GM12878 (cell line): ENCODE results near the gene ZNF385C. TPM values are rescaled to one million over a fixed set of nuclear protein-coding genes. Genes with fewer than 3 reads are reported as not detected.
A peak's percentile ranks its signal among the peaks of the same experiment; 100 is the strongest.

Experiments
- ATAC-seq: fragments of 200-7000 bp; cut with Tn5 transposase; 3 replicates; pipeline ENCODE4 v1.9.1; 2020; ENCODE audit warnings: mild to moderate bottlenecking, moderate library complexity
- BruUV-seq: library from RNA; stranded (reverse); fragments of 400-500 nt; replicated peaks from 2 replicates; lab custom pipeline; 2021; lab: Mats Ljungman, UMichigan
- CTCF ChIA-PET: fragments of 300-600 bp; sonication (Branson Sonifier 250); formaldehyde crosslinking; extraction: SDS; loops from one replicate; lab custom pipeline; 2021; ENCODE audit warnings: inconsistent platforms; lab: Yijun Ruan, JAX
- POLR2A ChIA-PET: fragments of 350-600 bp; formaldehyde crosslinking; extraction: SDS; loops from one replicate; lab custom pipeline; 2021; ENCODE audit warnings: inconsistent platforms; lab: Charles Lee
- RAD21 ChIA-PET: fragments of 300-600 bp; sonication (Branson Sonifier 250); formaldehyde crosslinking; loops from one replicate; lab custom pipeline; 2023; ENCODE audit warnings: antibody characterized with exemption; ENCODE audit not compliant: unreplicated experiment; lab: Charles Lee
- SMC1A ChIA-PET: fragments of 300-600 bp; sonication (Branson Sonifier 250); formaldehyde crosslinking; loops from one replicate; lab custom pipeline; 2023; ENCODE audit not compliant: unreplicated experiment, uncharacterized antibody; lab: Charles Lee
- DNase-seq: peaks from one replicate; pipeline ENCODE4 v3.0.0-alpha.2; 2011; ENCODE audit warnings: low read depth, low spot score
- FAIRE-seq: peaks from 3 replicates; lab custom pipeline; 2011; peaks lifted over from hg19 to GRCh38; lab: Jason Lieb, UNC
- H2AFZ ChIP-seq: 2 replicates; pipeline ENCODE4 v1.6.0; 2011; ENCODE audit warnings: low read depth, low read length, control low read depth; ENCODE audit not compliant: control insufficient read depth
- H3K27ac ChIP-seq: 2 replicates; pipeline ENCODE4 v1.5.1; 2011; ENCODE audit warnings: control low read depth; ENCODE audit not compliant: control insufficient read depth, insufficient read depth
- H3K27me3 ChIP-seq, 2 experiments: replicated peaks in 1 of 2; 2 replicates each; pipeline versions ENCODE4 v1.6.0 to v1.6.1; 2011; ENCODE audit warnings: low read length in 1 of 2; ENCODE audit not compliant: control insufficient read depth in 2 of 2, insufficient read depth in 2 of 2
- H3K36me3 ChIP-seq, 2 experiments: 2 replicates each; pipeline ENCODE4 v1.5.1; 2011; ENCODE audit warnings: low read length in 1 of 2; ENCODE audit not compliant: control insufficient read depth in 2 of 2, insufficient read depth in 2 of 2
- H3K4me1 ChIP-seq: 2 replicates; pipeline ENCODE4 v1.6.1; 2011; ENCODE audit warnings: mild to moderate bottlenecking, low read length, moderate library complexity, mixed read lengths; ENCODE audit not compliant: control insufficient read depth, insufficient read depth
- H3K4me2 ChIP-seq: 2 replicates; pipeline ENCODE4 v1.6.0; 2011; ENCODE audit warnings: control low read depth; ENCODE audit not compliant: control insufficient read depth, insufficient read depth
- H3K4me3 ChIP-seq: fragments of 200-600 bp; sonication (generic); 2 replicates; pipeline ENCODE4 v1.5.1; 2016
- H3K79me2 ChIP-seq: 2 replicates; pipeline ENCODE4 v1.6.0; 2011; ENCODE audit warnings: low read length; ENCODE audit not compliant: control insufficient read depth, insufficient read depth
- H3K9ac ChIP-seq: 2 replicates; pipeline ENCODE4 v1.8.0; 2011; ENCODE audit warnings: low read length, control low read depth, mixed read lengths; ENCODE audit not compliant: control insufficient read depth, insufficient read depth
- H3K9me3 ChIP-seq: replicated peaks from 3 replicates; pipeline ENCODE4 v1.5.1; 2011; ENCODE audit warnings: mild to moderate bottlenecking, low read length; ENCODE audit not compliant: control insufficient read depth, insufficient read depth
- H4K20me1 ChIP-seq: 2 replicates; pipeline ENCODE4 v1.6.0; 2011; ENCODE audit not compliant: control insufficient read depth, insufficient read depth
- MXI1 ChIP-seq: fragments of 150-350 bp; IDR thresholded peaks from 2 replicates; pipeline ENCODE4 v1.6.1; 2011; ENCODE audit warnings: low read depth, mild to moderate bottlenecking, inconsistent platforms, low read length, improper control_type of control experiment
- MYC ChIP-seq: IDR thresholded peaks from 2 replicates; pipeline ENCODE4 v1.6.1; 2011; ENCODE audit warnings: mild to moderate bottlenecking, low read length, moderate library complexity, inconsistent platforms; ENCODE audit not compliant: insufficient read depth, insufficient replicate concordance, insufficient read length, severe bottlenecking
- RAD21 ChIP-seq: IDR thresholded peaks from 2 replicates; pipeline ENCODE4 v1.6.1; 2011; ENCODE audit warnings: mild to moderate bottlenecking, low read depth, low read length, moderate library complexity; ENCODE audit not compliant: insufficient read depth
- SMC3 ChIP-seq: IDR thresholded peaks from 2 replicates; pipeline ENCODE4 v1.6.1; 2011; ENCODE audit warnings: low read length, improper control_type of control experiment, borderline replicate concordance
- WGBS: methylation state at CpG from one replicate; pipeline ENCODE4 v1.1.6; 2016; ENCODE audit warnings: low lambda C conversion rate; ENCODE audit not compliant: insufficient replicate concordance, insufficient coverage; ENCODE audit errors: missing lambda C conversion rate; 5-methylcytosine and 5-hydroxymethylcytosine counted together
- in situ Hi-C: fragments of 300-500 bp; cut with MboI; formaldehyde crosslinking; loops from 9 replicates; pipeline ENCODE4 v1.14.3; 2018; ENCODE audit warnings: mixed read lengths
- intact Hi-C: fragments of 100-400 bp; cut with micrococcal nuclease; formaldehyde crosslinking; loops from one replicate; pipeline ENCODE4 v1.14.2; 2022; ENCODE audit not compliant: unreplicated experiment
- polyA plus RNA-seq, 11 experiments: library from polyadenylated mRNA; depleted of rRNA in 4 of 11; unstranded in 6 of 11; stranded (reverse) in 5 of 11; fragments of >200 nt; fragmentation: Nextera tagmentation in 4 of 11; fragmentation: Illumina TruSeq in 1 of 11; extraction: Ambion mirVana in 4 of 11; extraction: Trizol in 1 of 11; gene quantifications; 1 replicate in 1 of 11; 2 replicates in 10 of 11; pipeline versions ENCODE4 v1.2.1 to v1.2.3, GENCODE V29; 2011 to 2016; ENCODE audit warnings: inconsistent platforms in 2 of 11, missing spikeins in 2 of 11, low read depth in 1 of 11
- total RNA-seq, 4 experiments: library from RNA; depleted of rRNA in 3 of 4; stranded (reverse); fragments of >200 nt in 3 of 4; fragmentation: Illumina TruSeq in 1 of 4; extraction: Trizol in 1 of 4; gene quantifications; 2 replicates each; pipeline versions ENCODE4 v1.2.1 to v1.2.3, GENCODE V29; 2013 to 2021
- TF ChIP-seq, protein P1 (sequence below): fragments of 450-650 bp; conservative IDR thresholded peaks from 2 replicates; pipeline ENCODE4 v1.6.1; 2017; ENCODE audit warnings: mild to moderate bottlenecking, moderate library complexity
- TF ChIP-seq, protein P2 (sequence below), 3 experiments: IDR thresholded peaks in 2 of 3; conservative IDR thresholded peaks in 1 of 3; 2 replicates each; pipeline ENCODE4 v1.5.1; 2011; ENCODE audit warnings: low read depth in 3 of 3, low read length in 3 of 3, mild to moderate bottlenecking in 3 of 3, control low read depth in 2 of 3, moderate library complexity in 2 of 3, inconsistent platforms in 1 of 3, mixed read lengths in 1 of 3; ENCODE audit not compliant: control insufficient read depth in 2 of 3, insufficient read depth in 1 of 3; ENCODE audit errors: extremely low read depth in 1 of 3
- TF ChIP-seq, protein P3 (sequence below): IDR thresholded peaks from 2 replicates; pipeline ENCODE4 v1.6.1; 2012; ENCODE audit warnings: low read depth, low read length, improper control_type of control experiment

Gene ZNF385C
- total and polyA plus RNA-seq, 10 of the 15 experiments (the other 5 are each of a cell fraction or from before 2014, with no cell fraction given) = 0.06 to 0.20 (median 0.07) TPM; not detected in 5

DNA sequence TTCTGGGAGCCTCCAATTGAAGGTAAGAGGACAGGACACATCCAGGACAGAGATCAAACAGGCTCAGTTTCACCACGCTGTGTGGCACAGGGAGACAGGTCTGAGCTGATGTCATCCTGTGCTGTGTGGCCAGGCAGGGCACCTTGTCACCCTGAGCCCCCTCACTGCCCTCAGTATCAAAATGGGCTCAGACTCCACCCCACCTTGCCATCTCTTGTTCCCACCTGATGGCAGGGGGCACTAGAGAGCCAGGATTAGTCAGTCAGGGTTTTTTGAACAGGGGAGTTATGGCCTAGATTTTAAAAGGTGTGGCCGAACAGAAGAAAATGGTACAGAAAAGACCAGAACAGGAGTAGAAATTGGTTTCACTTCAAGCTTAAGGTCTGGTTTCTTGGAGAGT lies 20.3 kb upstream of the ZNF385C start:
- Histone ChIP-seq H3K4me3 (no peak overlapping the region), H3K36me3 (peaks cover 8% of the 10 kb centered on the region in 2 experiments; a peak in 3 of 4 replicates), H2AFZ (no peak overlapping the region), H3K9ac (no peak overlapping the region), H3K27me3 (no peaks in the 10 kb centered on the region), H3K9me3 (no peaks in the 10 kb centered on the region; the same call in 2 of the 3 replicates), H4K20me1 (no peaks in the 10 kb centered on the region), H3K79me2 (peaks cover 2% of the 10 kb centered on the region; the same call in 1 of the 2 replicates), H3K4me1 (peaks cover 17% of the 10 kb centered on the region), H3K4me2 (no peak overlapping the region), H3K27ac (no peak overlapping the region)
- ATAC-seq (peak; percentile 37), DNase-seq (no peak), FAIRE-seq (peak; percentile 18)
- in situ Hi-C loops (no loop called here), intact Hi-C loops (loop anchor here (1.0 kb wide), 1 partner anchor 63 kb away; the partner anchor contains the start of gene KCNH4)
- ChIA-PET CTCF (interaction anchor here (0.9 to 7.1 kb wide), 16 partner anchors 14 to 204 kb away, joined by 3 to 138 read pairs (median 5); partner anchors contain the start of genes C17orf113, CNP, DNAJC7 and KCNH4), SMC1A (interaction anchor here (1.0 to 5.2 kb wide), 5 partner anchors 53 to 154 kb away, joined by 3 to 53 read pairs (median 16); partner anchors contain the start of genes CNP and KCNH4), RAD21 (interaction anchor here (0.7 to 4.7 kb wide), 4 partner anchors 53 to 155 kb away, joined by 4 to 78 read pairs (median 8); partner anchors contain the start of gene KCNH4), POLR2A (interaction anchor here (1.0 to 3.0 kb wide), 3 partner anchors 60 to 74 kb away, joined by 3 to 15 read pairs (median 6); partner anchors contain the start of gene KCNH4)
- TF ChIP-seq, protein P1, sequence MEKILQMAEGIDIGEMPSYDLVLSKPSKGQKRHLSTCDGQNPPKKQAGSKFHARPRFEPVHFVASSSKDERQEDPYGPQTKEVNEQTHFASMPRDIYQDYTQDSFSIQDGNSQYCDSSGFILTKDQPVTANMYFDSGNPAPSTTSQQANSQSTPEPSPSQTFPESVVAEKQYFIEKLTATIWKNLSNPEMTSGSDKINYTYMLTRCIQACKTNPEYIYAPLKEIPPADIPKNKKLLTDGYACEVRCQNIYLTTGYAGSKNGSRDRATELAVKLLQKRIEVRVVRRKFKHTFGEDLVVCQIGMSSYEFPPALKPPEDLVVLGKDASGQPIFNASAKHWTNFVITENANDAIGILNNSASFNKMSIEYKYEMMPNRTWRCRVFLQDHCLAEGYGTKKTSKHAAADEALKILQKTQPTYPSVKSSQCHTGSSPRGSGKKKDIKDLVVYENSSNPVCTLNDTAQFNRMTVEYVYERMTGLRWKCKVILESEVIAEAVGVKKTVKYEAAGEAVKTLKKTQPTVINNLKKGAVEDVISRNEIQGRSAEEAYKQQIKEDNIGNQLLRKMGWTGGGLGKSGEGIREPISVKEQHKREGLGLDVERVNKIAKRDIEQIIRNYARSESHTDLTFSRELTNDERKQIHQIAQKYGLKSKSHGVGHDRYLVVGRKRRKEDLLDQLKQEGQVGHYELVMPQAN = no peak
- TF ChIP-seq, protein P2, sequence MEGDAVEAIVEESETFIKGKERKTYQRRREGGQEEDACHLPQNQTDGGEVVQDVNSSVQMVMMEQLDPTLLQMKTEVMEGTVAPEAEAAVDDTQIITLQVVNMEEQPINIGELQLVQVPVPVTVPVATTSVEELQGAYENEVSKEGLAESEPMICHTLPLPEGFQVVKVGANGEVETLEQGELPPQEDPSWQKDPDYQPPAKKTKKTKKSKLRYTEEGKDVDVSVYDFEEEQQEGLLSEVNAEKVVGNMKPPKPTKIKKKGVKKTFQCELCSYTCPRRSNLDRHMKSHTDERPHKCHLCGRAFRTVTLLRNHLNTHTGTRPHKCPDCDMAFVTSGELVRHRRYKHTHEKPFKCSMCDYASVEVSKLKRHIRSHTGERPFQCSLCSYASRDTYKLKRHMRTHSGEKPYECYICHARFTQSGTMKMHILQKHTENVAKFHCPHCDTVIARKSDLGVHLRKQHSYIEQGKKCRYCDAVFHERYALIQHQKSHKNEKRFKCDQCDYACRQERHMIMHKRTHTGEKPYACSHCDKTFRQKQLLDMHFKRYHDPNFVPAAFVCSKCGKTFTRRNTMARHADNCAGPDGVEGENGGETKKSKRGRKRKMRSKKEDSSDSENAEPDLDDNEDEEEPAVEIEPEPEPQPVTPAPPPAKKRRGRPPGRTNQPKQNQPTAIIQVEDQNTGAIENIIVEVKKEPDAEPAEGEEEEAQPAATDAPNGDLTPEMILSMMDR (IDR thresholded peaks at IDR 0.05 in 2 of 3, conservative IDR thresholded peaks at IDR 0.05 in 1 of 3; ENCODE audit: control insufficient read depth in 2 of 3, extremely low read depth in 1 of 3, insufficient read depth in 1 of 3, low read depth in 3 of 3, low read length in 3 of 3) = peak; percentile 58 to 61 (median 59)
- TF ChIP-seq MYC (no peak), RAD21 (peak; percentile 66), SMC3 (peak; percentile 54; the same call in 1 of the 2 replicates), MXI1 (no peak)
- TF ChIP-seq, protein P3, sequence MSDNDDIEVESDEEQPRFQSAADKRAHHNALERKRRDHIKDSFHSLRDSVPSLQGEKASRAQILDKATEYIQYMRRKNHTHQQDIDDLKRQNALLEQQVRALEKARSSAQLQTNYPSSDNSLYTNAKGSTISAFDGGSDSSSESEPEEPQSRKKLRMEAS = no peak
- BruUV-seq = no TSS peak
- WGBS = 64% methylated on average over 2 of the region's 2 CpGs
